Omental fat pad (tissue), 4 donors: Measurements from ENCODE around the gene ARHGAP26. TPM values are rescaled to one million over a fixed set of nuclear protein-coding genes. Genes with fewer than 3 reads are reported as not detected.

Experiments
- ATAC-seq: fragments of 150-250 bp; one replicate; pipeline ENCODE4 v1.9.1; 2016; ENCODE audit warnings: mild to moderate bottlenecking, moderate library complexity; ENCODE audit not compliant: low FRiP score
- DNase-seq: peaks from one replicate; pipeline ENCODE4 v3.0.0-alpha.2; 2019; ENCODE audit warnings: low spot score
- CTCF ChIP-seq, 3 donors: fragments of 450-650 bp; IDR thresholded peaks; one replicate each; pipeline ENCODE4 v1.5.1; 2016 to 2017; ENCODE audit warnings: antibody characterized with exemption in 3 of 3, mild to moderate bottlenecking in 3 of 3, moderate library complexity in 2 of 3
- total RNA-seq, 4 donors: library from RNA; depleted of rRNA; stranded (reverse); fragments of >200 nt; gene quantifications; one replicate each; pipeline ENCODE4 v1.1.0, GENCODE V29; 2016

The ARHGAP26 gene
- total RNA-seq, 4 donors from 2014 or later, result 40.4 to 134 (median 63.6) TPM

DNA sequence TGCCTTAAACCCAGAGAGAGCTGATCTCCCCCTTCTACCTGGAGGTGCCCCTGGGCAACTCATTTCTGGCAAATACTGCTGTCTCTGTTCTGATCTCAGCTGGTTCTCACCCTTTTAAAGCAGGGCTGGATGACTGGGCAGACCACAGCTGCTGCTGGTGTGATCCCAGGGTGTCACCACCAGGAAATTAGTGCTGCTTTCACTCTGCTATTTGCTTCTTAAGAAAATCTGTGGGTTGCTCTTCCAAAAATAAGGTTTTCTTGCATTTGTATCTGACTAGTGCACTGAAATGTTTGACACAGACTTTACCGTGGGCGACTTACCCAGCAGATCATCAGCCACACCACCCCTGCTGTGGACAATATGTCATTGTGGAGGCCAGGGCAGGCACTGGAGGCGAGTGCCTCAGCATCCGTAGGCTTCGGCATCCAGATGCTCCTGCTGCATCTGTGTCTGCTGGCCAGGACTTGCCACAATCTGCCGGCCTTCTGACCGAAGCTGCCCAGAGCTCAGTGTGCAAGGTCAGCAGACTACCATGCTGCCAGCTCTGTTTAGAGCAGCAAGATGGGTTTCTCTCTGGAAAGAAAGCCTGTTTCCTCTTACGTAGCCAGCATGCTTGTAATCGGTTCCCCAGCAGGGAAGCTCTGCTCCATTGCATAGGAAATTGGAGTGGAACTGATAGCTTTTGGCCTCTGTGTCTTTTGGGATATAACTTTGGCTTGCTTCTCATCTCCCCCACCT lies 13.6 kb downstream of the ARHGAP26 start:
- TF ChIP-seq CTCF (IDR thresholded peaks at IDR 0.05), result no peak
- DNase-seq, result no peak
- peak; percentile 53 for ATAC-seq

GRCh38 chr5:142784401-142784955 lies 14.3 kb downstream of the ARHGAP26 start:
- no peak for DNase-seq
- no peak for TF ChIP-seq CTCF (IDR thresholded peaks at IDR 0.05)
- ATAC-seq, result no peak

DNA sequence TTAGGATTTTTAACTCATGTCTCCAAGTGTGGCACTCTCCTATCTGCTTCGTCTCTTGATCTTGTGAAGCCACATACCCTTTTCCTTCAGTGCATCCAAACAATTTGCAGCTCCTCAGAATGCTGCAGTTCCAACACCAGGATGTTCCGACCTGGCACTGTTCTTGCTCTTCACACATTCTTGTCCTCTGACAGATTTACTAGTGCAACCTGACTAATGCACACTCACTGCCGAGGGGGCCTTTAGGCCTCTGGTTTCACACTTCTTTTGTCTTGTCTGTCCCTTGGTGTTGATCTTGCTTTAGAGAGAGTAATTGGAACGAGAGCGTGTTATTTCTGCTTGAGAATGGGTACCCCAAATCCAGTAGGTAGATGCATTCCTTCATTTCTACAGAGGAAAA lies 15.0 kb downstream of the ARHGAP26 start:
- no peak for DNase-seq
- ATAC-seq, result no peak
- no peak for TF ChIP-seq CTCF (IDR thresholded peaks at IDR 0.05)

DNA sequence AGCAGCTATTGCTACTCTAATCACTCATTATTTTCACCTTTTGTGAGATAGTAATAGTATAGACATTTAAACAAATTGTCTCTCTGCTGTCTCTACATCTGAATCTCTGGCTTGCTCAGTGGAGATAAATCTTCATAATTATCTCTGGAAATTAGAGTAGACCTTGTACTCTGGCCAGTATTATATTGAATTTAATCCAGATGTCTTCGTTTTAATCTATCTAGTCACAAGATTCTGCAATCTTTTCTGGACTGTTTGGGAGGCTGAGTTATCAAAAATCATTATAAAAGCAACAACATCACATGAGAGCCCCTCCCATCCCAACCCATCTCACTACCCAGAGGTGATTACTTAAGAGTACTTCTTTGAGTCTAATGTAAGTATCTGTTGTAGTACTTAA lies 19.0 kb downstream of the ARHGAP26 start:
- TF ChIP-seq CTCF (IDR thresholded peaks at IDR 0.05), result no peak
- DNase-seq (no peak), ATAC-seq (peak; percentile 62)

DNA sequence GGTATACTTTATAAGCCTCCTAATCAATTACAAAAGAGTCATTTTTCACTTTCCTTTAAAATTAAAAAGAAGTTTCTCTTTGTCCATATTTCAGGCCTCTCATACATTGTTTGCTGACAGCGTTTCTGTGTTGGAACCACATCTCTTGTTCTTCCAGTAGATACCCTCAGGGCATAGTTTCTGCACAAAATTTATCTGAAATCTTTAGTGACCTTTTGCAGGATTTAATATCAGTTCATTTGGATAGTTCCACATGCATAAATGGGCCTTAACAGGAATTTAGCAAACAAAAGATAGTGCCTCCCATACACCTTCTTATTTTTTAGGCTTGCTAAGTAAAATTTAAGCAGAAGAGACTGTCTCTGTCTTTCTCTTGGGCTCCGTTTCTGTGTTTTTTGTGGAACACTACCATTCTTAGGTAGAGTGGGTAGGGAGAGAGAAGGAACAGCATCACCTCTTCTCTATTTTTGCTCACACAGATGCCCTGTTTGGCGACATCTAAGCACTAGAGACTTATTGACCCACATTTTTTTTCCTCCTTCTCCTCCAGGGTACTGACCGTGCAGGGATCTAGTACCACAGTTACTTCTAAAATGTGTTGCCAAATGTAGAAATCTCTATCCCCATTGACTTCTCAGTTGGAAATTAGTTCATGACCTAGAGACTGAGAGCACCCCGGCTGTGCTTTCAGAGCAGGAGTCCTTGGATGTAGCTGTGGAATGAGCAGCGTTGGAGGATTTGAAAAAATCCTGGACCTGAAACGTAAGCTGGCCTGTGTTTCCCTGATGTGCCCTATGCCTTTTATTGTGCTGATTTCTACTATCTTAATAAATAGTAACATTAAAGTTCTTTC lies 22.1 kb downstream of the ARHGAP26 start:
- no peak for TF ChIP-seq CTCF (IDR thresholded peaks at IDR 0.05)
- no peak for DNase-seq
- ATAC-seq, result no peak

- ATAC-seq, result no peak
- no peak for TF ChIP-seq CTCF (IDR thresholded peaks at IDR 0.05)
- no peak for DNase-seq
Measured at GRCh38 chr5:142792865-142793232, 22.7 kb downstream of the ARHGAP26 start.
